Activated naive CD8-positive, alpha-beta T cell treated with anti-CD3 and anti-CD28 coated beads, Interleukin-2, amount 10 ng/mL, durations not matched to agents 7 days and 5 days (primary cell): ENCODE results near the gene UBXN6. TPM values are rescaled to one million over a fixed set of nuclear protein-coding genes. Genes with fewer than 3 reads are reported as not detected.

Source experiments
- ATAC-seq: fragments of 150-1000 bp; cut with Tn5 transposase; one replicate; pipeline ENCODE4 v1.10.0; 2021; ENCODE audit warnings: low read depth, moderate library complexity
- POLR2A ChIA-PET: fragments of 350-600 bp; sonication (Branson Sonifier 250); formaldehyde crosslinking; loops from one replicate; lab custom pipeline; 2021; ENCODE audit warnings: antibody characterized with exemption; lab: Charles Lee
- DNase-seq: peaks from one replicate; pipeline ENCODE4 v3.0.0; 2021
- H3K27ac Mint-ChIP-seq: one replicate; pipeline ENCODE4 v1.8.0; 2022; ENCODE audit warnings: mild to moderate bottlenecking, mixed read lengths
- H3K27me3 Mint-ChIP-seq: one replicate; pipeline ENCODE4 v1.8.0; 2022; ENCODE audit warnings: mild to moderate bottlenecking, moderate library complexity, mixed read lengths
- H3K36me3 Mint-ChIP-seq: one replicate; pipeline ENCODE4 v1.8.0; 2021; ENCODE audit warnings: mild to moderate bottlenecking, mixed read lengths
- H3K4me1 Mint-ChIP-seq: one replicate; pipeline ENCODE4 v1.8.0; 2021; ENCODE audit warnings: mixed read lengths
- H3K4me3 Mint-ChIP-seq: one replicate; pipeline ENCODE4 v1.8.0; 2022; ENCODE audit warnings: mild to moderate bottlenecking, moderate library complexity, mixed read lengths
- H3K9me3 Mint-ChIP-seq: one replicate; pipeline ENCODE4 v1.8.0; 2021; ENCODE audit warnings: mixed read lengths
- total RNA-seq, 2 experiments: library from RNA; stranded (reverse); gene quantifications; one replicate each; pipeline ENCODE4 v1.2.3, GENCODE V29; 2021

The UBXN6 gene
- total RNA-seq, 2 experiments from 2014 or later: 50.0 to 56.7 TPM

DNA sequence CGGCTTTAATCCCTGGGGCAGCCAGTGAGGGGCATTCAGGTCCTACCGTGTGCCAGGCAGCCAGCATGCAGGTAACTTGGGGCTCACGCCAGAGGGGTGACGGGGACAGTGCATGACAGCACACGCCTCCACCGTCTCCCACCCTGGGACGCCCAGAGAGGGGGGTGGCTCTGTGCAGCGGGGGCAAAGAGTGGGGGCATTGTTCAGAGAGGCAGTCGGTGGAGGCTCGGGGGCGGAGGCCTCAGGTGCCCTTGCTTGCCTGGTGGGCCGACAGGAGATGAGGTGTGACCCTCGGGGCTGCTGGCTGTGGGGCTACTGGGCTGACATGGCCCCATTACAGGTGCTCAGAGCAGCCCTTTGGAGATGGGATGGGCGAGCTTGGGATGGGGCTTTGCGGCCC lies 42.3 kb upstream of the UBXN6 start:
- no peaks in the 10 kb centered on the region for H3K27me3 Mint-ChIP-seq
- POLR2A ChIA-PET: no interaction called here
- no peak overlapping the region for H3K4me3 Mint-ChIP-seq
- no peak overlapping the region for H3K27ac Mint-ChIP-seq
- no peaks in the 10 kb centered on the region for H3K4me1 Mint-ChIP-seq
- DNase-seq: no peak
- peaks cover 1% of the 10 kb centered on the region for H3K36me3 Mint-ChIP-seq
- ATAC-seq: no peak
- no peaks in the 10 kb centered on the region for H3K9me3 Mint-ChIP-seq

DNA sequence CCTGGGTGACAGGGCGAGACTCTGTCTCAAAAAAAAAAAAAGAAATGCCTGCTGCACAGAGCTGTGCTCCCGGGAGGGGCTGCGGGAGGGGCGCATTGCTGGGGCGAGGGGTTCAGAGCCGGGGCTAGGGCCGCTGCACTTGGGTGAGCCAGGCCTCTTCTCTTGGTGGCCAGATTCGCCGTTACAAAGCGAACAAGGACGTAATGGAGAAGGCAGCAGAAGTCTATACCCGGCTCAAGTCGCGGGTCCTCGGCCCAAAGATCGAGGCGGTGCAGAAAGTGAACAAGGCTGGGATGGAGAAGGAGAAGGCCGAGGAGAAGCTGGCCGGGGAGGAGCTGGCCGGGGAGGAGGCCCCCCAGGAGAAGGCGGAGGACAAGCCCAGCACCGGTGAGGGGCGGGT lies 41.7 kb upstream of the UBXN6 start:
- DNase-seq (no peak), ATAC-seq (no peak)
- peaks cover 1% of the 10 kb centered on the region for H3K36me3 Mint-ChIP-seq
- no peaks in the 10 kb centered on the region for H3K27me3 Mint-ChIP-seq
- H3K4me3 Mint-ChIP-seq: no peak overlapping the region
- H3K4me1 Mint-ChIP-seq: no peaks in the 10 kb centered on the region
- H3K27ac Mint-ChIP-seq: no peak overlapping the region
- no peaks in the 10 kb centered on the region for H3K9me3 Mint-ChIP-seq
- POLR2A ChIA-PET: no interaction called here

DNA sequence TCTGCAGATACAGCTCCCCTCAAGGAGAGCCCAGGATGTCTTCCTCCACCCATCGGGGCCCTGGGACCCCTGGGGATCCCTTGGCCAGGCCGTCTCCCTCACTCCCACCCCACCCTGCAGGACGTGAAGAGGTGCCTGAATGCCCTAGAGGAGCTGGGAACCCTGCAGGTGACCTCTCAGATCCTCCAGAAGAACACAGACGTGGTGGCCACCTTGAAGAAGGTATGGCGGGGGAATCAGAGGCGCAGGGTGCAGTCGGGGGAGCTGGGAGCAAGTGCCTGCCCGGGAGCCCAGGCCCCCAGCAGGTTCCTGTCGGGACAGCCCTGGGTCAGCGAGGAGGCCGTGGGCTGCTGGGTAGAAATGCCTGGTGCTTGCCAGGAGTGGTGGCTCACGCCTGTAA lies 41.1 kb upstream of the UBXN6 start:
- Mint-ChIP-seq H3K27me3 (no peaks in the 10 kb centered on the region), H3K9me3 (no peaks in the 10 kb centered on the region), H3K4me1 (no peaks in the 10 kb centered on the region), H3K4me3 (no peak overlapping the region), H3K27ac (no peak overlapping the region), H3K36me3 (peaks cover 1% of the 10 kb centered on the region)
- ATAC-seq (no peak), DNase-seq (no peak)
- POLR2A ChIA-PET: no interaction called here

DNA sequence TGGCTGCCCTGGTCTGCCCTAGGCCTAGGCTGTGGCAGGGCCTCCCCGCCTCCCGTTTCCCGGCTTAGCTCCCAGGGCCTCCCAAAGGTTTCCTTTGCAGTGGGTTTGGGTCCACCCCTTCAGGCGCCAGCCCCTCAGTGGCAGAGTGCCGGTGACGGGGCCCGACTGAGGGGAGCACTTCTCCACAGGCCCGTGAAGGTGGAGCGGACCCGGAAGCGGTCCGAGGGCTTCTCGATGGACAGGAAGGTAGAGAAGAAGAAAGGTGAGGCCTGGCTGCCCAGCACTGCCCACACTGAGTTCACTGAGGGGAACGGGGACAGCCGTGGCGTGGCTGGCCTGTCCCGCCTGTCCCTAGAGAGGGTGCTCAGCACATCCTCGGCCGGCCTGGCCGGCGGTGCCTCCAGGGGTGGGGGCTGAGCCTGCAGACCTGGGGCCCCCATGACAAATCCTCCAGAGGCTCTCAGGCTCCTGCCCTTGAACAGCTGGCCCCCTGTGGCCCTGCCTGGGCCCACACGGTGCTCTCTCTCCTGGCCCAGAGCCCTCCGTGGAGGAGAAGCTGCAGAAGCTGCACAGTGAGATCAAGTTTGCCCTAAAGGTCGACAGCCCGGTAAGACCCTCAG lies 40.3 kb upstream of the UBXN6 start:
- no peak overlapping the region for H3K27ac Mint-ChIP-seq
- H3K9me3 Mint-ChIP-seq: no peaks in the 10 kb centered on the region
- no peak overlapping the region for H3K4me3 Mint-ChIP-seq
- H3K4me1 Mint-ChIP-seq: no peaks in the 10 kb centered on the region
- peaks cover 1% of the 10 kb centered on the region for H3K36me3 Mint-ChIP-seq
- DNase-seq: no peak
- no peak for ATAC-seq
- no peaks in the 10 kb centered on the region for H3K27me3 Mint-ChIP-seq
- POLR2A ChIA-PET: no interaction called here

DNA sequence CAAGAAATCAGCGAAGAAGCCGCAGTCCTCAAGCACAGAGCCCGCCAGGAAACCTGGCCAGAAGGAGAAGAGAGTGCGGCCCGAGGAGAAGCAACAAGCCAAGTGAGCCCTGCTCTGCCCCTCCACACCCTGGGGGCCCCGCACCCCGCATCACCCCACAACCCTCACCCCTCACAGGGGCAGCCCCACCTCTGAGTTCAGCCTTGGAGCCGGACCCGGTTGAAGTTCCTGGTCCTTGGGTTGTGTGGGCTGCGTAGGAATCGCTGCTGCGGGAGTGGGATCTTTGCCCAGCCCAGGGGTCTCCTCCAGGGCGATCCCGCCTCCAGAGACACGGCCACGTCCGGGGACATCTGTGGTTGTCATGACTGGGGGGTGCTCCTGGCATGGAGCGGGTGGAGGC lies 38.7 kb upstream of the UBXN6 start:
- Mint-ChIP-seq H3K27me3 (no peaks in the 10 kb centered on the region), H3K27ac (no peak overlapping the region), H3K4me1 (no peaks in the 10 kb centered on the region), H3K36me3 (peaks cover 1% of the 10 kb centered on the region), H3K9me3 (no peaks in the 10 kb centered on the region), H3K4me3 (no peak overlapping the region)
- ATAC-seq (no peak), DNase-seq (no peak)
- POLR2A ChIA-PET: no interaction called here

DNA sequence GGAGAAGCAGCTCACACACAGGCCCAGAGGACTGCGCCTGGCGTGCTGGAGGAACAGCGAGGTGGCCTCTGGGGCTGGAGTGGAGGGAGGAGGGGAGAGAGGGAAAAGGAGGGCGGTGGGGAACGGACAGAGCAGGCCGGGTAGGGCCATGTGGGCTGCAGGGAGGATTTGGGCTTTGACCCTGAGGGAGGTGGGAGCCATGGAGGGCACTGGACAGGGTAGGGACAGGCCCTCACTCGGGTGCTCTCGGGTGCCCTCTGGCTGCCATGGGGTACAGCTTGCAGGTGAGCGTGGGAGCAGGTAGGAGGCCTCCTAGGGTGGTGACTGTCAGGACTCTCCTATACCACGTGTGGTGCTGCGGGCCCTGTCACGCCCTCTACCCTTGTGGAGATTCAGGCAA lies 37.9 kb upstream of the UBXN6 start:
- H3K36me3 Mint-ChIP-seq: peaks cover 2% of the 10 kb centered on the region
- no peak overlapping the region for H3K27ac Mint-ChIP-seq
- POLR2A ChIA-PET: interaction anchor here (0.6 kb wide), 1 partner anchor 12 kb away, joined by 5 read pairs; no protein-coding TSS in a partner anchor
- ATAC-seq: no peak
- H3K9me3 Mint-ChIP-seq: no peaks in the 10 kb centered on the region
- no peak overlapping the region for H3K4me3 Mint-ChIP-seq
- no peaks in the 10 kb centered on the region for H3K4me1 Mint-ChIP-seq
- no peak for DNase-seq
- no peaks in the 10 kb centered on the region for H3K27me3 Mint-ChIP-seq

DNA sequence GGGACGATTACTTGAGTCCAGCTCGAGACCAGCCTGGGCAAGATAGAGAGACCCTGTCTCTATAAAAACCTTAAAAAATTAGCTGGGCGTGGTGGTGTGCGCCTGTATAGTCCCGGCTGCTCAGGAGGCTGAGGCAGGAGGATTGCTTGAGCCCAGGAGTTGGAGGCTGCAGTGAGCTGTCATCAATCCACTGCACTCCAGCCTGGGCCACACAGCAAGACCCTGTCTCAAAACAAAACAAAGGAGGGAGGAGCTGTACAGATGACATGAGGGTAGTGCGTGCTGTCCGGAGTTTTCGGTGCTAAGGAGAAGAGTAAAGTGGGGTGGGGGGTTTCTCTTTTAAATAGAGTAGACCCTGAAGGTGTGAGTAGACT lies 37.1 kb upstream of the UBXN6 start:
- DNase-seq (no peak), ATAC-seq (no peak)
- Mint-ChIP-seq H3K27me3 (no peaks in the 10 kb centered on the region), H3K4me1 (no peaks in the 10 kb centered on the region), H3K4me3 (no peak overlapping the region), H3K27ac (no peak overlapping the region), H3K36me3 (peaks cover 4% of the 10 kb centered on the region), H3K9me3 (no peaks in the 10 kb centered on the region)
- POLR2A ChIA-PET: no interaction called here

DNA sequence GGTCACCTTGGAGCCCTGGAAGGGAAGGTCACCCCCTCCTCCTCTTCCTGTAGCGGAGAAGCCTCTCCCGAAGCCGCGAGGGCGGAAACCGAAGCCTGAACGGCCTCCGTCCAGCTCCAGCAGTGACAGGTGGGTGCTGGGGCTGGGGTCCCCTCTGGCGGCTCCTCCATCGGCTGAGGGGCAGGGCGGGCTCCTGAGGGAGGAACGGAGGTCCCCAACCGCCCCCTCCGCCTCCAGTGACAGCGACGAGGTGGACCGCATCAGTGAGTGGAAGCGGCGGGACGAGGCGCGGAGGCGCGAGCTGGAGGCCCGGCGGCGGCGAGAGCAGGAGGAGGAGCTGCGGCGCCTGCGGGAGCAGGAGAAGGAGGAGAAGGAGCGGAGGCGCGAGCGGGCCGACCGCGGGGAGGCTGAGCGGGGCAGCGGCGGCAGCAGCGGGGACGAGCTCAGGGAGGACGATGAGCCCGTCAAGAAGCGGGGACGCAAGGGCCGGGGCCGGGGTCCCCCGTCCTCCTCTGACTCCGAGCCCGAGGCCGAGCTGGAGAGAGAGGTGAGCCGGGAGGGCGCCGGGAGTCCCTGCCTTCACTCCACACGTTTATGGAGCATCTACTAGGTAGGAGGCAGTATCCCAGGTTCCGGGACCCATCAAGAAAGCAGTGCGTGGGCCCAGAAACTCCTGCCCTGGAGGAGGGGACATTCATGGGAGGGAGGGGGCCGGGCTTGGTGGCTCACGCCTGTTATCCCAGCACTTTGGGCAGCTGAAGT lies 36.5 kb upstream of the UBXN6 start:
- Mint-ChIP-seq H3K36me3 (peaks cover 2% of the 10 kb centered on the region), H3K4me1 (no peaks in the 10 kb centered on the region), H3K27me3 (no peaks in the 10 kb centered on the region), H3K4me3 (no peak overlapping the region), H3K9me3 (no peaks in the 10 kb centered on the region), H3K27ac (no peak overlapping the region)
- ATAC-seq: no peak
- POLR2A ChIA-PET: no interaction called here
- no peak for DNase-seq

DNA sequence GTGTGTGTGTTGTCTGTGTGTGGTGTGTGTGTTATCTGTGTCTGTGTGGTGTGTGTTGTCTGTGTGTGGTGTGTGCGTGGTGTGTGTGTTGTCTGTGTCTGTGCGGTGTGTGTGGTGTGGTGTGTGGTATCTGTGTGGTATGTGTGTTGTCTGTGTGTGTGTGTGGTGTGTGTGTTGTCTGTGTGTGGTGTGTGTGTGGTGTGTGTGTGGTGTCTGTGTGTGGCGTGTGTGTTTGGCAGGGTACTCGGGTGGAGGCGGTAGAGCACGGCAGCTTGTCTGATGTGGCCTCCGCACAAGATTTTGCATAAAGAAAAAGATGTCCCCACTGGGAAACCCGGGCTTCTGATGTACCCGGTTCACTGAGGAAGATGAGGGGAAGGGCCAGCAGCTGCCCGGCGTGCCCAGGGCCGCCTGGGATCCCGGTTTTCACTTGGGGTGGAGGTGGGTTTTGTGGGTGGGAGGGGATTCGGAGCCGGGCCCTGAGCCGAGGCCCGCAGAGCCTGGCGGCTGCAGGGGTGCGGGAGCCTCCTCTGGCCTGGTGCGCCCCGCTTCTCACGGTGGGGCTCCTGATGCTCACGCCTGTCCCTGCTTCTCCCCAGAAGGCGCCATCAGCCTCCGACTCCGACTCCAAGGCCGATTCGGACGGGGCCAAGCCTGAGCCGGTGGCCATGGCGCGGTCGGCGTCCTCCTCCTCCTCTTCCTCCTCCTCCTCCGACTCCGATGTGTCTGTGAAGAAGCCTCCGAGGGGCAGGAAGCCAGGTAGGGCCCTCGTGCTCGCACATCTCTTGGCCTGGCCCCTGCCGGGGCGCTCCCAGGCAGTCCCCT lies 35.7 kb upstream of the UBXN6 start:
- POLR2A ChIA-PET: no interaction called here
- Mint-ChIP-seq H3K27ac (no peak overlapping the region), H3K27me3 (no peaks in the 10 kb centered on the region), H3K9me3 (no peaks in the 10 kb centered on the region), H3K36me3 (peaks cover 2% of the 10 kb centered on the region), H3K4me1 (no peaks in the 10 kb centered on the region), H3K4me3 (no peak overlapping the region)
- DNase-seq (no peak), ATAC-seq (no peak)

DNA sequence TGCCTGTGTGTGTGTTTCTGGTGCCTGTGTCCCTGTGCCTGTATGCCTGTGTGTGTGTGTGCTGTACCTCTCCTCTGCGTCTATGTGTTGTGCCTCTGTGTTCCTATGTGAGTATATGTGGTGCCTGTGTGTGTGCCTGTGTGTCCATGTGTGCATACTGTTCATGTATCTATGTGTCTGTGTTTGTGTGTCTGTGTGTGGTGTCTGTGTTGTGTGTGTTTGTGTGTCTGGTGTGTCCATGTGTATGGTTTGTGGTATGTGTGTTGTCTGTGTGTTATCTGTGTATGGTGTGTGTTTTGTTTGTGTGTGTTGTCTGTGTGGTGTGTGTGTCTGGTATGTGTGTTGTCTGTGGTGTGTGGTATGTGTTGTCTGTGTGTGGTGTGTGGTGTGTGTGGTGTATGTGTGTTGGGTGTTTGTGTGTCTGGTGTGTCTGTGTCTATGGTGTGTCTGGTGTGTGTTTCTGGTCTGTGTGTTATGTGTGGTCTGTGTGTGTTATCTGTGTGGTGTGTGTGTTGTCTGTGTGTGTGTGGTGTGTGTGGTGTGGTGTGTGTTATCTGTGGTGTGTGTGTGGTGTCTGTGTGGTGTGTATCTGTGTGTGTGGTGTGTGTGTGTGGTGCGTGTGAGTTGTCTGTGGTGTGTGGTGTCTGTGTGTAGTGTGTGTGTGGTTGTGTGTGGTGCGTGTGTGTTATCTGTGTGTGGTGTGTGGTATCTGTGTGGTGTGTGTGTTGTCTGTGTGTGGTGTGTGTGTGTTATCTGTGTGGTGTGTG lies 34.9 kb upstream of the UBXN6 start:
- H3K27me3 Mint-ChIP-seq: no peaks in the 10 kb centered on the region
- H3K9me3 Mint-ChIP-seq: no peaks in the 10 kb centered on the region
- POLR2A ChIA-PET: no interaction called here
- H3K4me3 Mint-ChIP-seq: no peak overlapping the region
- ATAC-seq (no peak), DNase-seq (no peak)
- peaks cover 2% of the 10 kb centered on the region for H3K36me3 Mint-ChIP-seq
- H3K4me1 Mint-ChIP-seq: no peaks in the 10 kb centered on the region
- H3K27ac Mint-ChIP-seq: no peak overlapping the region

DNA sequence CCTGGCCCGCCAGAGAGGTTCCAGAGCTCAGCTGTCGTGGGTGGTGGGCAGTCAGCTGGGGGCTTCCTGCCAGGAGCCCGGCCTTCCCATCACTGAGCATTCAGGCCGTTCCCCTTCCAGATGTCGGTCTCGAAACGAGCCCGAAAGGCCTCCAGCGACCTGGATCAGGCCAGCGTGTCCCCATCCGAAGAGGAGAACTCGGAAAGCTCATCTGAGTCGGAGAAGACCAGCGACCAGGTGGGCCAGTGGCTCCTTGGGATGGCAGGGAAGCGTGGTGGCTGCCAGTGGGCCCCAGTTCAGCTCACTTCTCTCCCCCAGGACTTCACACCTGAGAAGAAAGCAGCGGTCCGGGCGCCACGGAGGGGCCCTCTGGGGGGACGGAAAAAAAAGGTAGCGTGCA lies 33.9 kb upstream of the UBXN6 start:
- Mint-ChIP-seq H3K4me1 (no peaks in the 10 kb centered on the region), H3K9me3 (no peaks in the 10 kb centered on the region), H3K4me3 (no peak overlapping the region), H3K36me3 (peaks cover 2% of the 10 kb centered on the region), H3K27ac (no peak overlapping the region), H3K27me3 (no peaks in the 10 kb centered on the region)
- DNase-seq (no peak), ATAC-seq (no peak)
- POLR2A ChIA-PET: no interaction called here

DNA sequence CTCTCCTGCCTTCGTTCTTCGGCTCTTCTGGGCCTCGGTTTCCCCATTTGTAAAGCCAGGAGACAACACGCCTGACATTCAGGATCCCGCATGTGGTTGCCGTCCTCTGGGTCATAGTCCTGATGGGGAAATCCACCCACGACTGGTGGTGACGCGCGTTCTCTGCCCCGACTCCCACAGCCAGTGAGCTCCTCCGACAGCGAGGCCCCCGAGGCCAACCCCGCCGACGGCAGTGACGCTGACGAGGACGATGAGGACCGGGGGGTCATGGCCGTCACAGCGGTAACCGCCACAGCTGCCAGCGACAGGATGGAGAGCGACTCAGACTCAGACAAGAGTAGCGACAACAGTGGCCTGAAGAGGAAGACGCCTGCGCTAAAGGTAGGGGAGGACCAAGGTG lies 30.9 kb upstream of the UBXN6 start:
- DNase-seq (no peak), ATAC-seq (no peak)
- Mint-ChIP-seq H3K27me3 (no peaks in the 10 kb centered on the region), H3K9me3 (no peaks in the 10 kb centered on the region), H3K27ac (no peak overlapping the region), H3K4me1 (no peaks in the 10 kb centered on the region), H3K36me3 (peaks cover 8% of the 10 kb centered on the region), H3K4me3 (no peak overlapping the region)
- POLR2A ChIA-PET: interaction anchor here (0.6 kb wide), 2 partner anchors 69 to 1194 kb away, joined by 3 read pairs; no protein-coding TSS in a partner anchor

DNA sequence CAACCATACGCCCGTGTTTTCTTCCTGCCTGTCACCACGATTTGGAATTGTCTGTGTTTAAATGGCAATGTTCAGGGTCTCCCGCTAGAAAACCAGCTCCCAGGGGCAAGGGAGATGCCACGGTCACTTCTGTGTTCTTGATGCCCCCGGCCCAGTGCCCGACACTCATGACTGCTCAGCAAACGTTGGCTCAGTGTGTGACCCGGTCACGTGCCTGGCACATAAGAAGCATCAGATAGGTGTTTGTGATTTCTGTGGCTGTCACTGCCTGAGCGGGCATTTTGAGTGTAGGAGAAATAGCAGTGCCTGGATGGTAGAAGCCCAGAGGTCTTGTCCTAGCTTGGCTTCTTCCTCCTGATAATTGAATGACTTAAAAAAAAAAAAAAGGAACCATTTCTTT lies 30.0 kb upstream of the UBXN6 start:
- Mint-ChIP-seq H3K4me1 (no peaks in the 10 kb centered on the region), H3K27me3 (no peaks in the 10 kb centered on the region), H3K36me3 (peaks cover 10% of the 10 kb centered on the region), H3K9me3 (no peaks in the 10 kb centered on the region), H3K27ac (no peak overlapping the region), H3K4me3 (no peak overlapping the region)
- no peak for ATAC-seq
- POLR2A ChIA-PET: interaction anchor here (0.7 to 0.8 kb wide), 2 partner anchors 143 to 168 kb away, joined by 3 read pairs; no protein-coding TSS in a partner anchor
- DNase-seq: no peak
